OCI-LY1 (cell line): ENCODE results near the gene NUP210.

Experiments
- EZH2 ChIP-seq: fragments of 200-600 bp; sonication (generic), shearing (Covaris generic); IDR thresholded peaks from 2 replicates; pipeline ENCODE4 v1.8.0; 2017; ENCODE audit warnings: borderline replicate concordance, mixed run types, mild to moderate bottlenecking, antibody characterized with exemption, low read length, moderate library complexity, mixed read lengths
- TF ChIP-seq, protein P1 (sequence below): fragments of 200-600 bp; sonication (generic), shearing (Covaris generic); IDR thresholded peaks from 2 replicates; pipeline ENCODE4 v1.5.1; 2017; ENCODE audit warnings: mild to moderate bottlenecking, antibody characterized with exemption, low read length, moderate library complexity, mixed read lengths

DNA sequence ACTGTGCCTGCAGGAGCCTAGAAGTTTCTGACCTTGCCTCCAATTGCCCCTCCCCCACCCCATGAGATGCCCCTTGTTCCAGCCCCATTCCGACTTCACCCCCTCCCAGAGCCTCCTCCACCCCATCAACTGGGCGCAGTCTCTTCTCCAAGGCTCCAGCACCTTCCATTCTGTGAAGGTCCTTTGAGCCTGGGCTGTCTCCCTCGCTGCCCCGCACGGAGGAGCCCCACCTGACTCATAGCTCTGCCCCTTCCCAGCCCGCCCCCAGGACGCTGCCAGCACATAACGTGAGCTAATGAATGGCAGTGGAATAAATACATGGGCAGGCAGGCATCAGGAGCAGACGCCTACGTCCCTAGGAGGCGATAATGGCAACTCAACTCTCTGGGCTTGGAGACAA lies 113.1 kb downstream of the NUP210 start:
- TF ChIP-seq, protein P1, sequence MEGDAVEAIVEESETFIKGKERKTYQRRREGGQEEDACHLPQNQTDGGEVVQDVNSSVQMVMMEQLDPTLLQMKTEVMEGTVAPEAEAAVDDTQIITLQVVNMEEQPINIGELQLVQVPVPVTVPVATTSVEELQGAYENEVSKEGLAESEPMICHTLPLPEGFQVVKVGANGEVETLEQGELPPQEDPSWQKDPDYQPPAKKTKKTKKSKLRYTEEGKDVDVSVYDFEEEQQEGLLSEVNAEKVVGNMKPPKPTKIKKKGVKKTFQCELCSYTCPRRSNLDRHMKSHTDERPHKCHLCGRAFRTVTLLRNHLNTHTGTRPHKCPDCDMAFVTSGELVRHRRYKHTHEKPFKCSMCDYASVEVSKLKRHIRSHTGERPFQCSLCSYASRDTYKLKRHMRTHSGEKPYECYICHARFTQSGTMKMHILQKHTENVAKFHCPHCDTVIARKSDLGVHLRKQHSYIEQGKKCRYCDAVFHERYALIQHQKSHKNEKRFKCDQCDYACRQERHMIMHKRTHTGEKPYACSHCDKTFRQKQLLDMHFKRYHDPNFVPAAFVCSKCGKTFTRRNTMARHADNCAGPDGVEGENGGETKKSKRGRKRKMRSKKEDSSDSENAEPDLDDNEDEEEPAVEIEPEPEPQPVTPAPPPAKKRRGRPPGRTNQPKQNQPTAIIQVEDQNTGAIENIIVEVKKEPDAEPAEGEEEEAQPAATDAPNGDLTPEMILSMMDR: no peak
- no peak for TF ChIP-seq EZH2
